Suprapubic skin (tissue), 4 donors: ENCODE measurements around the gene TMPRSS11F. TPM values are rescaled to one million over a fixed set of nuclear protein-coding genes. Genes with fewer than 3 reads are reported as not detected.
"Not testable (repeated sequence)": the region's sequence is repeated elsewhere in the genome, so short reads cannot be mapped to it uniquely, and the experiment has no call there.

ENCODE experiments used
- DNase-seq, 2 donors: peaks; one replicate each; pipeline ENCODE4 v3.0.0-alpha.2; 2019; ENCODE audit warnings: low spot score in 2 of 2
- H3K27ac ChIP-seq: fragments of 200-600 bp; sonication (generic); one replicate; pipeline ENCODE4 v1.5.1; 2019
- H3K27me3 ChIP-seq: fragments of 200-600 bp; sonication (generic); one replicate; pipeline ENCODE4 v1.5.1; 2019
- H3K36me3 ChIP-seq: fragments of 200-600 bp; sonication (generic); one replicate; pipeline ENCODE4 v1.5.1; 2019
- H3K4me1 ChIP-seq: fragments of 200-600 bp; sonication (generic); one replicate; pipeline ENCODE4 v1.5.1; 2019
- H3K4me3 ChIP-seq: fragments of 200-600 bp; sonication (generic); one replicate; pipeline ENCODE4 v1.5.1; 2019; ENCODE audit warnings: mild to moderate bottlenecking
- H3K9me3 ChIP-seq: fragments of 200-600 bp; sonication (generic); one replicate; pipeline ENCODE4 v1.5.1; 2019
- EP300 ChIP-seq: sonication (generic); formaldehyde crosslinking; IDR thresholded peaks from one replicate; pipeline ENCODE4 v1.6.1; 2017; ENCODE audit warnings: antibody characterized with exemption
- POLR2A ChIP-seq, 2 donors: fragments of 450-650 bp; IDR thresholded peaks; one replicate each; pipeline ENCODE4 v1.6.1; 2017; ENCODE audit warnings: antibody characterized with exemption in 2 of 2, mild to moderate bottlenecking in 2 of 2, moderate library complexity in 2 of 2
- POLR2AphosphoS5 ChIP-seq, 3 donors: sonication (generic); formaldehyde crosslinking; IDR thresholded peaks; one replicate each; pipeline ENCODE4 v1.6.1; 2017; ENCODE audit warnings: antibody characterized with exemption in 3 of 3
- WGBS: methylation state at CpG from one replicate; pipeline ENCODE4 v1.1.5; 2018; 5-methylcytosine and 5-hydroxymethylcytosine counted together
- total RNA-seq, 4 donors: library from RNA; depleted of rRNA; stranded (reverse); fragments of >200 nt; gene quantifications; one replicate each; pipeline ENCODE4 v1.1.0, GENCODE V29; 2016
- TF ChIP-seq, protein P1 (sequence below), 2 donors: fragments of 200-600 bp in 1 of 2; fragments of 450-650 bp in 1 of 2; sonication (generic) in 1 of 2; IDR thresholded peaks; one replicate each; pipeline ENCODE4 v1.5.1; 2016 to 2019; ENCODE audit warnings: antibody characterized with exemption in 2 of 2, mild to moderate bottlenecking in 1 of 2, moderate library complexity in 1 of 2

TMPRSS11F gene
- total RNA-seq = 10 to 100 TPM in 3 of 4 donors, 1 to 10 TPM in 1; 8.1 to 20.1 (median 13.0) TPM

- Histone ChIP-seq H3K36me3 (no peaks in the 10 kb centered on the region), H3K27me3 (no peaks in the 10 kb centered on the region), H3K4me3 (no peak within 1 kb of the TSS), H3K9me3 (no peaks in the 10 kb centered on the region), H3K4me1 (peaks cover 8% of the 10 kb centered on the region), H3K27ac (no peak within 1 kb of the TSS)
- 28% methylated on average over 3 of the region's 3 CpGs for WGBS
- no peak for DNase-seq
- TF ChIP-seq EP300 = no peak
- TF ChIP-seq, protein P1, sequence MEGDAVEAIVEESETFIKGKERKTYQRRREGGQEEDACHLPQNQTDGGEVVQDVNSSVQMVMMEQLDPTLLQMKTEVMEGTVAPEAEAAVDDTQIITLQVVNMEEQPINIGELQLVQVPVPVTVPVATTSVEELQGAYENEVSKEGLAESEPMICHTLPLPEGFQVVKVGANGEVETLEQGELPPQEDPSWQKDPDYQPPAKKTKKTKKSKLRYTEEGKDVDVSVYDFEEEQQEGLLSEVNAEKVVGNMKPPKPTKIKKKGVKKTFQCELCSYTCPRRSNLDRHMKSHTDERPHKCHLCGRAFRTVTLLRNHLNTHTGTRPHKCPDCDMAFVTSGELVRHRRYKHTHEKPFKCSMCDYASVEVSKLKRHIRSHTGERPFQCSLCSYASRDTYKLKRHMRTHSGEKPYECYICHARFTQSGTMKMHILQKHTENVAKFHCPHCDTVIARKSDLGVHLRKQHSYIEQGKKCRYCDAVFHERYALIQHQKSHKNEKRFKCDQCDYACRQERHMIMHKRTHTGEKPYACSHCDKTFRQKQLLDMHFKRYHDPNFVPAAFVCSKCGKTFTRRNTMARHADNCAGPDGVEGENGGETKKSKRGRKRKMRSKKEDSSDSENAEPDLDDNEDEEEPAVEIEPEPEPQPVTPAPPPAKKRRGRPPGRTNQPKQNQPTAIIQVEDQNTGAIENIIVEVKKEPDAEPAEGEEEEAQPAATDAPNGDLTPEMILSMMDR (IDR thresholded peaks at IDR 0.05) = no peak
- peak in 1 of 3 donors; percentile 88 for TF ChIP-seq POLR2AphosphoS5 (IDR thresholded peaks at IDR 0.05)
- TF ChIP-seq POLR2A (IDR thresholded peaks at IDR 0.05) = no peak
These were observed at the start of gene TMPRSS11F for GRCh38 chr4:68129793-68130192. TSS of gene TMPRSS11F (minus strand) at chr4:68129869. CDS start at chr4:68129820, 49 bp downstream.

DNA sequence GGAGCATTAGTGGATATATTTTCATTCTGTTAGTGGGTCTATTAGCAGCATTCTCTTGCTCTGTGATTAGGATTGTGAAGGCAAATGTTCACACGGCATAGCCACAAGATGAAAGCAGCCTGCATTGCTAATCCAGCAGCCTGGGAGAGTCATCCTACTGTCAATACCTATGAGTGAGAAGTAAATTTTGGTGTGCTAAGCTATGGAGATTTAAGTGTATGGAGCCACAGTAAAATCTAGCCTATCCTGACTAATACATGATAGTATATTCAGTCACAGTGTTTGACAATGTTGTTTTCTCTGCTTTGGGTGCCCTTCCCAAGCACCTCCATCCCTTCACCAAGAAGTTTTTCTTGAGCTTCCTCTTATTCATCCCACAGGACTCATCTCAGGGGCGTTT is 47.2 kb upstream of the TMPRSS11F start:
- H3K4me1 ChIP-seq = no peaks in the 10 kb centered on the region
- no peak overlapping the region for H3K27ac ChIP-seq
- DNase-seq = no peak
- no peaks in the 10 kb centered on the region for H3K9me3 ChIP-seq
- no peaks in the 10 kb centered on the region for H3K36me3 ChIP-seq
- H3K27me3 ChIP-seq = no peaks in the 10 kb centered on the region
- WGBS = 44% methylated on average over 2 of the region's 2 CpGs
- H3K4me3 ChIP-seq = no peak overlapping the region
- TF ChIP-seq POLR2AphosphoS5 (IDR thresholded peaks at IDR 0.05) = no peak
- TF ChIP-seq POLR2A (IDR thresholded peaks at IDR 0.05) = no peak
- TF ChIP-seq EP300 = no peak
- TF ChIP-seq, protein P1 (IDR thresholded peaks at IDR 0.05) = no peak

DNA sequence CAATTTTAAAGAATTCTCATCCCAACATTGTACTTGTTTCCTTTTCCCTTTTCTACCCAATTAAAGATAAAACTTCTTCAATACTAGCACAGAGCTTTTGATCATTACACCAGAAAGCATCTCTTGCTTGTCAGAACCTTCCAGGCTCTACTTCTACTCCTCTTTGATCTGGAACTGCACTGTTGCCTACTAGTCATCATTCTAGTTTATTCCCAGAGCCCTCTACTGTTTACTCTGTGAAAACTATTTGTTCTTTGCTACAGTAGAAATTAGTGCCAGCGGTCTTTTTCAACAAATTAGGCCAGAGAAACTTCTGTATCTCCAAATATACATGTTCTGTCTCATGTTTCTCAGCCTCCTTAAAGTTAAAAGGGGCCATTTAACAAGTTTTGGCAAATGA is 46.8 kb upstream of the TMPRSS11F start:
- DNase-seq = no peak
- no peaks in the 10 kb centered on the region for H3K9me3 ChIP-seq
- TF ChIP-seq, protein P1 (IDR thresholded peaks at IDR 0.05) = no peak
- no peak for TF ChIP-seq POLR2AphosphoS5 (IDR thresholded peaks at IDR 0.05)
- TF ChIP-seq POLR2A (IDR thresholded peaks at IDR 0.05) = no peak
- no peak for TF ChIP-seq EP300
- WGBS = 50% methylated on average over 1 of the region's 1 CpG
- H3K27ac ChIP-seq = no peak overlapping the region
- H3K27me3 ChIP-seq = no peaks in the 10 kb centered on the region
- H3K4me3 ChIP-seq = no peak overlapping the region
- H3K4me1 ChIP-seq = no peaks in the 10 kb centered on the region
- no peaks in the 10 kb centered on the region for H3K36me3 ChIP-seq

- H3K27me3 ChIP-seq = no peaks in the 10 kb centered on the region
- no peak for DNase-seq
- no peak overlapping the region for H3K27ac ChIP-seq
- H3K36me3 ChIP-seq = no peaks in the 10 kb centered on the region
- H3K9me3 ChIP-seq = no peaks in the 10 kb centered on the region
- WGBS = 38% methylated on average over 6 of the region's 6 CpGs
- TF ChIP-seq, protein P1 (IDR thresholded peaks at IDR 0.05) = peak; percentile 35 to 45
- TF ChIP-seq EP300 = no peak
- H3K4me3 ChIP-seq = no peak overlapping the region
- H3K4me1 ChIP-seq = no peaks in the 10 kb centered on the region
These were observed 46.0 kb upstream of the TMPRSS11F start for GRCh38 chr4:68175562-68176155.

DNA sequence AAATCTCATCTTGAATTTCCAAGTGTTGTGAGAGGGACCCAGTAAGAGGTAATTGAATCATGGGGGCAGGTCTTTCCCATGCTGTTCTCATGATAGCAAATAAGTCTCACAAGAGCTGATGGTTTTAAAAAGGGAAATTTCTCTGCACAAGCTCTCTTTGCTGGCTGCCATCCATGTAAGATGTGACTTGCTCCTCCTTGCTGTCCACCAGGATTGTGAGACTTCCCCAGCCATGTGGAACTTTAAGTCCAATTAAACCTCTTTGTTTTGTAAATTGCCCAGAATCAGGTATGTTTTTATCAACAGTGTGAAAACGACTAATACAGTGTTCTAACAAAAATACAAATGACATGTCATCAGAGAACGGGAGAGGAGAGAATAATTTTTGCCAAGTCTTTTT is 44.7 kb upstream of the TMPRSS11F start:
- not testable (repeated sequence) for H3K27me3 ChIP-seq, H3K4me1 ChIP-seq, H3K36me3 ChIP-seq, DNase-seq, H3K9me3 ChIP-seq, H3K4me3 ChIP-seq, H3K27ac ChIP-seq
- WGBS = 38% methylated on average over 2 of the region's 2 CpGs

- not testable (repeated sequence) for DNase-seq, H3K4me1 ChIP-seq, H3K4me3 ChIP-seq, H3K27ac ChIP-seq, H3K27me3 ChIP-seq, H3K9me3 ChIP-seq, H3K36me3 ChIP-seq
- WGBS = 84% methylated on average over 6 of the region's 6 CpGs
These were observed 42.5 kb upstream of the TMPRSS11F start for GRCh38 chr4:68172147-68172546.
